ENCODE data around the gene AARSD1. TPM values are rescaled to one million over a fixed set of nuclear protein-coding genes. Genes with fewer than 3 reads are reported as not detected.
"Not testable (repeated sequence)": the region's sequence is repeated elsewhere in the genome, so short reads cannot be mapped to it uniquely, and the experiment has no call there.

Gene AARSD1
- total and polyA plus RNA-seq, 2 donors (not counting 1 experiment from before 2014, with no cell fraction given), result 17.7 to 37.3 TPM

- H2AFZ ChIP-seq (ENCODE audit: low read length), result no peak overlapping the region
- H3K27me3 ChIP-seq (ENCODE audit: control insufficient read depth, insufficient read depth, low read length), result peaks cover 6% of the 10 kb centered on the region
- TF ChIP-seq CTCF (conservative IDR thresholded peaks at IDR 0.05 in 1 of 2, IDR thresholded peaks at IDR 0.05 in 1 of 2; ENCODE audit: low read depth in 1 of 2, low read length in 2 of 2), result no peak
- H3K27ac ChIP-seq (ENCODE audit: insufficient read depth, low read length), result no peak overlapping the region
- H3K9ac ChIP-seq (ENCODE audit: insufficient read depth, low read length), result no peak overlapping the region
- no peak overlapping the region for H3K4me2 ChIP-seq (ENCODE audit: extremely low read depth, insufficient read depth, low read length)
- H3K36me3 ChIP-seq (ENCODE audit: control insufficient read depth, insufficient read depth, low read length), result no peaks in the 10 kb centered on the region
- H4K20me1 ChIP-seq (ENCODE audit: control insufficient read depth, extremely low read depth, insufficient read depth, low read length), result no peaks in the 10 kb centered on the region
- no peaks in the 10 kb centered on the region for H3K9me3 ChIP-seq (ENCODE audit: control insufficient read depth, insufficient read depth, low read depth, low read length)
- no peaks in the 10 kb centered on the region for H3K4me1 ChIP-seq (ENCODE audit: control insufficient read depth, extremely low read depth, insufficient read depth, low read length)
- DNase-seq (ENCODE audit: low read depth in 2 of 2), result no peak
- H3K4me3 ChIP-seq (replicated peaks in 1 of 4; ENCODE audit: control extremely low read depth in 1 of 4, insufficient read depth in 1 of 4, low read depth in 3 of 4, low read length in 4 of 4), result no peak overlapping the region
- no peaks in the 10 kb centered on the region for H3K79me2 ChIP-seq (ENCODE audit: control insufficient read depth, insufficient read depth, low read length)
Measured at GRCh38 chr17:42920922-42921321, 43.3 kb downstream of the AARSD1 start.

GRCh38 chr17:42920106-42920900 is 44.0 kb downstream of the AARSD1 start:
- Histone ChIP-seq H3K4me1 (ENCODE audit: control insufficient read depth, extremely low read depth, insufficient read depth, low read length) (no peaks in the 10 kb centered on the region), H2AFZ (ENCODE audit: low read length) (no peak overlapping the region), H3K79me2 (ENCODE audit: control insufficient read depth, insufficient read depth, low read length) (no peaks in the 10 kb centered on the region), H3K4me2 (ENCODE audit: extremely low read depth, insufficient read depth, low read length) (no peak overlapping the region), H4K20me1 (ENCODE audit: control insufficient read depth, extremely low read depth, insufficient read depth, low read length) (no peaks in the 10 kb centered on the region), H3K4me3 (replicated peaks in 1 of 4; ENCODE audit: control extremely low read depth in 1 of 4, insufficient read depth in 1 of 4, low read depth in 3 of 4, low read length in 4 of 4) (no peak overlapping the region), H3K27me3 (ENCODE audit: control insufficient read depth, insufficient read depth, low read length) (peaks cover 6% of the 10 kb centered on the region), H3K9me3 (ENCODE audit: control insufficient read depth, insufficient read depth, low read depth, low read length) (no peaks in the 10 kb centered on the region), H3K27ac (ENCODE audit: insufficient read depth, low read length) (no peak overlapping the region), H3K36me3 (ENCODE audit: control insufficient read depth, insufficient read depth, low read length) (no peaks in the 10 kb centered on the region), H3K9ac (ENCODE audit: insufficient read depth, low read length) (no peak overlapping the region)
- no peak for DNase-seq (ENCODE audit: low read depth in 2 of 2)
- no peak for TF ChIP-seq EZH2 (IDR thresholded peaks at IDR 0.05; ENCODE audit: low read length, missing control alignments)
- TF ChIP-seq CTCF (conservative IDR thresholded peaks at IDR 0.05 in 1 of 2, IDR thresholded peaks at IDR 0.05 in 1 of 2; ENCODE audit: low read depth in 1 of 2, low read length in 2 of 2), result no peak

- H3K27me3 ChIP-seq (ENCODE audit: control insufficient read depth, insufficient read depth, low read length); H3K79me2 ChIP-seq (ENCODE audit: control insufficient read depth, insufficient read depth, low read length); H3K9me3 ChIP-seq (ENCODE audit: control insufficient read depth, insufficient read depth, low read depth, low read length); H3K27ac ChIP-seq (ENCODE audit: insufficient read depth, low read length); DNase-seq (ENCODE audit: low read depth in 2 of 2); H4K20me1 ChIP-seq (ENCODE audit: control insufficient read depth, extremely low read depth, insufficient read depth, low read length); H3K9ac ChIP-seq (ENCODE audit: insufficient read depth, low read length); H2AFZ ChIP-seq (ENCODE audit: low read length); H3K4me3 ChIP-seq (replicated peaks in 1 of 4; ENCODE audit: control extremely low read depth in 1 of 4, insufficient read depth in 1 of 4, low read depth in 3 of 4, low read length in 4 of 4); H3K4me2 ChIP-seq (ENCODE audit: extremely low read depth, insufficient read depth, low read length); H3K36me3 ChIP-seq (ENCODE audit: control insufficient read depth, insufficient read depth, low read length); H3K4me1 ChIP-seq (ENCODE audit: control insufficient read depth, extremely low read depth, insufficient read depth, low read length): not testable (repeated sequence)
Measured at GRCh38 chr17:42919522-42920077, 44.7 kb downstream of the AARSD1 start.

Measured in fibroblast of lung (primary cell).